Astrocyte (in vitro differentiated cells and primary cell): ENCODE data around the gene CCDC126. TPM values are rescaled to one million over a fixed set of nuclear protein-coding genes. Genes with fewer than 3 reads are reported as not detected.

Source experiments
- DNase-seq: peaks from one replicate; pipeline ENCODE4 v3.0.0-alpha.2; 2010; ENCODE audit warnings: low read depth
- FAIRE-seq: peaks from 2 replicates; lab custom pipeline; 2011; peaks lifted over from hg19 to GRCh38; lab: Jason Lieb, UNC
- H2AFZ ChIP-seq: 2 replicates; pipeline ENCODE4 v1.6.0; 2012; ENCODE audit warnings: low read depth, low read length, inconsistent platforms
- H3K27ac ChIP-seq: 2 replicates; pipeline ENCODE4 v1.5.1; 2011; ENCODE audit warnings: low read depth, low read length, inconsistent platforms
- H3K27me3 ChIP-seq: 2 replicates; pipeline ENCODE4 v1.6.0; 2011; ENCODE audit warnings: low read length, inconsistent platforms; ENCODE audit not compliant: insufficient read depth
- H3K36me3 ChIP-seq: 2 replicates; pipeline ENCODE4 v1.5.1; 2011; ENCODE audit warnings: low read length, inconsistent platforms; ENCODE audit not compliant: insufficient read depth
- H3K4me1 ChIP-seq: 2 replicates; pipeline ENCODE4 v1.5.1; 2011; ENCODE audit warnings: low read length, inconsistent platforms; ENCODE audit not compliant: insufficient read depth
- H3K4me2 ChIP-seq: 2 replicates; pipeline ENCODE4 v1.6.0; 2012; ENCODE audit warnings: low read length, inconsistent platforms
- H3K4me3 ChIP-seq: 2 replicates; pipeline ENCODE4 v1.5.1; 2011; ENCODE audit warnings: low read depth, mild to moderate bottlenecking, low read length, inconsistent platforms; ENCODE audit not compliant: insufficient read depth
- H3K79me2 ChIP-seq: 2 replicates; pipeline ENCODE4 v1.6.0; 2012; ENCODE audit warnings: mild to moderate bottlenecking, low read length, inconsistent platforms; ENCODE audit not compliant: insufficient read depth
- H3K9ac ChIP-seq: 2 replicates; pipeline ENCODE4 v1.6.0; 2012; ENCODE audit warnings: mild to moderate bottlenecking, low read length, inconsistent platforms
- H3K9me3 ChIP-seq: 2 replicates; pipeline ENCODE4 v1.5.1; 2012; ENCODE audit warnings: low read depth, mild to moderate bottlenecking, low read length, inconsistent platforms; ENCODE audit not compliant: insufficient read depth
- H4K20me1 ChIP-seq: 2 replicates; pipeline ENCODE4 v1.6.0; 2012; ENCODE audit warnings: low read length, inconsistent platforms; ENCODE audit not compliant: insufficient read depth
- H3K27ac Mint-ChIP-seq: one replicate; pipeline ENCODE4 v1.8.0; 2021; ENCODE audit warnings: mild to moderate bottlenecking, mixed read lengths; ENCODE audit not compliant: unreplicated experiment
- H3K27me3 Mint-ChIP-seq: one replicate; pipeline ENCODE4 v1.8.0; 2021; ENCODE audit warnings: low read depth, mixed read lengths; ENCODE audit not compliant: unreplicated experiment
- H3K36me3 Mint-ChIP-seq: one replicate; pipeline ENCODE4 v1.8.0; 2021; ENCODE audit warnings: low read depth, mixed read lengths; ENCODE audit not compliant: unreplicated experiment
- H3K4me1 Mint-ChIP-seq: one replicate; pipeline ENCODE4 v1.8.0; 2021; ENCODE audit warnings: low read depth, mixed read lengths; ENCODE audit not compliant: unreplicated experiment
- H3K4me3 Mint-ChIP-seq: one replicate; pipeline ENCODE4 v1.8.0; 2021; ENCODE audit warnings: mild to moderate bottlenecking, moderate library complexity, mixed read lengths; ENCODE audit not compliant: unreplicated experiment
- H3K9me3 Mint-ChIP-seq: one replicate; pipeline ENCODE4 v1.8.0; 2021; ENCODE audit warnings: mild to moderate bottlenecking, mixed read lengths; ENCODE audit not compliant: unreplicated experiment
- CTCF ChIP-seq: IDR thresholded peaks from 2 replicates; pipeline ENCODE4 v1.5.1; 2011; ENCODE audit warnings: low read depth, mild to moderate bottlenecking, inconsistent platforms, low read length, moderate library complexity; ENCODE audit not compliant: insufficient read depth
- EZH2 ChIP-seq: IDR thresholded peaks from 2 replicates; pipeline ENCODE4 v1.6.1; 2012; ENCODE audit warnings: mild to moderate bottlenecking, low read length, inconsistent platforms; ENCODE audit not compliant: insufficient read depth
- total RNA-seq: library from RNA; stranded (reverse); gene quantifications from 2 replicates; pipeline ENCODE4 v1.2.1, GENCODE V29; 2021

CCDC126 gene
- total RNA-seq, 1 donor from 2014 or later, result 12.0 TPM

- H4K20me1 ChIP-seq, result no peaks in the 10 kb centered on the region
- Mint-ChIP-seq H3K27ac (no peak overlapping the region), H3K4me1 (peaks cover 6% of the 10 kb centered on the region), H3K27me3 (no peaks in the 10 kb centered on the region), H3K4me3 (no peak overlapping the region), H3K36me3 (no peaks in the 10 kb centered on the region), H3K9me3 (no peaks in the 10 kb centered on the region)
- no peaks in the 10 kb centered on the region for H3K9me3 ChIP-seq
- H3K27ac ChIP-seq, result no peak overlapping the region
- H3K27me3 ChIP-seq, result no peaks in the 10 kb centered on the region
- no peak overlapping the region for H3K9ac ChIP-seq
- TF ChIP-seq EZH2 (no peak), CTCF (no peak)
- no peak overlapping the region for H2AFZ ChIP-seq
- DNase-seq (no peak), FAIRE-seq (no peak)
- H3K4me2 ChIP-seq, result no peak overlapping the region
- no peaks in the 10 kb centered on the region for H3K36me3 ChIP-seq
- H3K79me2 ChIP-seq, result no peaks in the 10 kb centered on the region
- H3K4me1 ChIP-seq, result no peaks in the 10 kb centered on the region
- no peak overlapping the region for H3K4me3 ChIP-seq
Observed at GRCh38 chr7:23645822-23646221, 48.6 kb downstream of the CCDC126 start.

DNA sequence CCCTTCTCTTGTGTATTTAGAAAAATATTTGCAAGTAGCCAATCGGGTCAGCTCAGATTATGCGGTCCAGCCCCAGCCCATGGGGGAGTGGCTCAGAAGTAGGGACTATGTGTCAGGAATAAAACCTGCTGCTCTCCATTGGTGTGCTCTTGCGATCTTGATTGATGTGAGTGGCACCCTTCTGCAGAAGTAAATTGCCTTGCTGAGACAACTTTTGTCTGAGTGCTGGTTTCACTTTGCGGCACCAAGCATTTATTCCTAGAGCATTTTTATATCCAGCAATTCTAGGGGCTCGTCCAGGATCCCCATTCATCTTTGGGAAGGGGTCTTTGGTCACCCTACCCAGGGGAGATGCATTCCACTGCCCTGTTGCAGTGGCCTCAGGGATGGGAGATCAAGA, 56.8 kb downstream of the CCDC126 start:
- Histone ChIP-seq H3K4me3 (no peak overlapping the region), H4K20me1 (no peaks in the 10 kb centered on the region), H3K9ac (no peak overlapping the region), H3K4me2 (no peak overlapping the region), H3K27ac (no peak overlapping the region), H2AFZ (no peak overlapping the region), H3K9me3 (peaks cover 16% of the 10 kb centered on the region), H3K79me2 (no peaks in the 10 kb centered on the region), H3K27me3 (no peaks in the 10 kb centered on the region), H3K36me3 (no peaks in the 10 kb centered on the region), H3K4me1 (no peaks in the 10 kb centered on the region)
- Mint-ChIP-seq H3K4me3 (no peak overlapping the region), H3K27me3 (no peaks in the 10 kb centered on the region), H3K4me1 (no peaks in the 10 kb centered on the region), H3K36me3 (peaks cover 6% of the 10 kb centered on the region), H3K9me3 (peaks cover 26% of the 10 kb centered on the region), H3K27ac (no peak overlapping the region)
- TF ChIP-seq CTCF (no peak), EZH2 (no peak)
- no peak for FAIRE-seq
- no peak for DNase-seq

DNA sequence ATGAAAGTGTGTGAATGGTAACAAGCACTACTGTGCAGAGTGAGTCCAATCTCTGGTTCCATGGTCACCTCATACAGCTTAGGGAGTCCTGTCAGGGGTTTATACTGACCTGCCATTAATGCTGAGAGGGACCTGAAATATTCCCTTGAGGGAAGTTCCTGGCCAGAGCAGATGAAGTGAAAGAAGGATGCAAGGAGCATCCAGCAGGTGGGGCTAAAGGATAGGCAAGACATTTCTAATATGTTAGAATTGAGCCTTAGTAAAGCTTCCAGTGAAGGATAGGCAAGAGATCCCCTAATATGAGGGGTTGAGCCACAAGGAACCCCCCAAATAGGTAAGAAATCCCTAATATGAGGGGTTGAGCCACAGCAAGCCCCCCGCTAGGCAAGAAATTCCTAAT, 57.3 kb downstream of the CCDC126 start:
- H3K36me3 ChIP-seq, result no peaks in the 10 kb centered on the region
- Mint-ChIP-seq H3K36me3 (peaks cover 6% of the 10 kb centered on the region), H3K27ac (no peak overlapping the region), H3K4me1 (no peaks in the 10 kb centered on the region), H3K4me3 (no peak overlapping the region), H3K9me3 (peaks cover 27% of the 10 kb centered on the region), H3K27me3 (no peaks in the 10 kb centered on the region)
- no peaks in the 10 kb centered on the region for H3K4me1 ChIP-seq
- H3K27me3 ChIP-seq, result no peaks in the 10 kb centered on the region
- no peak for DNase-seq
- no peak for TF ChIP-seq EZH2
- no peak for TF ChIP-seq CTCF
- H3K79me2 ChIP-seq, result no peaks in the 10 kb centered on the region
- H3K27ac ChIP-seq, result no peak overlapping the region
- H4K20me1 ChIP-seq, result no peaks in the 10 kb centered on the region
- H3K9ac ChIP-seq, result no peak overlapping the region
- no peak overlapping the region for H3K4me3 ChIP-seq
- H3K9me3 ChIP-seq, result peaks cover 17% of the 10 kb centered on the region
- H2AFZ ChIP-seq, result no peak overlapping the region
- no peak overlapping the region for H3K4me2 ChIP-seq
- no peak for FAIRE-seq
